Measurements from ENCODE around the gene UCK2.

DNA sequence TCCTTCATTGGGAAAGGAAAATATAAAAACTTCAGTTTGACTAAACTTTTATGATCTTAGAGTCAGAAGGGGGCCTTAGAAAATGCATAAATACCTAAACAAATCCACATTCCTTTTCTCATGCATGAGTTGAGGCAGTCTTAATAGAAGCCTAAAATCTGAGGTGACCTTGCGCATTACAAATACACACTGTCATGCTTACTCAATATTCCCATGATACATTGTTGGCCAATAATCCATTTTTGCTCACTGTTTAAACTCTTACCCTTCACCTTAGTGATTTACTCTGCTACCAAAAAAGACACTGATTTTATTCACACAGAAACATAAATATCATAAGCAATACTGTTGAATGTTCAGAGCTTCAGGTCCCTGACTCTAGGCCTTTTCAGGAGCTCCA is 39.7 kb upstream of the UCK2 start:
- TF ChIP-seq YY1 (IDR thresholded peaks at IDR 0.05; ENCODE audit: low read depth) = no peak
- TF ChIP-seq, protein P1, sequence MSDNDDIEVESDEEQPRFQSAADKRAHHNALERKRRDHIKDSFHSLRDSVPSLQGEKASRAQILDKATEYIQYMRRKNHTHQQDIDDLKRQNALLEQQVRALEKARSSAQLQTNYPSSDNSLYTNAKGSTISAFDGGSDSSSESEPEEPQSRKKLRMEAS (IDR thresholded peaks at IDR 0.05) = no peak
- TF ChIP-seq RAD21 (IDR thresholded peaks at IDR 0.05; ENCODE audit: low read depth) = no peak
- TF ChIP-seq TAF1 (IDR thresholded peaks at IDR 0.05; ENCODE audit: low read depth) = no peak
- TF ChIP-seq EP300 (IDR thresholded peaks at IDR 0.05; ENCODE audit: borderline replicate concordance) = no peak
- no peak for TF ChIP-seq TCF12 (IDR thresholded peaks at IDR 0.05; ENCODE audit: low read depth)
- no peak for TF ChIP-seq EGR1 (IDR thresholded peaks at IDR 0.05)
- TF ChIP-seq, protein P2, sequence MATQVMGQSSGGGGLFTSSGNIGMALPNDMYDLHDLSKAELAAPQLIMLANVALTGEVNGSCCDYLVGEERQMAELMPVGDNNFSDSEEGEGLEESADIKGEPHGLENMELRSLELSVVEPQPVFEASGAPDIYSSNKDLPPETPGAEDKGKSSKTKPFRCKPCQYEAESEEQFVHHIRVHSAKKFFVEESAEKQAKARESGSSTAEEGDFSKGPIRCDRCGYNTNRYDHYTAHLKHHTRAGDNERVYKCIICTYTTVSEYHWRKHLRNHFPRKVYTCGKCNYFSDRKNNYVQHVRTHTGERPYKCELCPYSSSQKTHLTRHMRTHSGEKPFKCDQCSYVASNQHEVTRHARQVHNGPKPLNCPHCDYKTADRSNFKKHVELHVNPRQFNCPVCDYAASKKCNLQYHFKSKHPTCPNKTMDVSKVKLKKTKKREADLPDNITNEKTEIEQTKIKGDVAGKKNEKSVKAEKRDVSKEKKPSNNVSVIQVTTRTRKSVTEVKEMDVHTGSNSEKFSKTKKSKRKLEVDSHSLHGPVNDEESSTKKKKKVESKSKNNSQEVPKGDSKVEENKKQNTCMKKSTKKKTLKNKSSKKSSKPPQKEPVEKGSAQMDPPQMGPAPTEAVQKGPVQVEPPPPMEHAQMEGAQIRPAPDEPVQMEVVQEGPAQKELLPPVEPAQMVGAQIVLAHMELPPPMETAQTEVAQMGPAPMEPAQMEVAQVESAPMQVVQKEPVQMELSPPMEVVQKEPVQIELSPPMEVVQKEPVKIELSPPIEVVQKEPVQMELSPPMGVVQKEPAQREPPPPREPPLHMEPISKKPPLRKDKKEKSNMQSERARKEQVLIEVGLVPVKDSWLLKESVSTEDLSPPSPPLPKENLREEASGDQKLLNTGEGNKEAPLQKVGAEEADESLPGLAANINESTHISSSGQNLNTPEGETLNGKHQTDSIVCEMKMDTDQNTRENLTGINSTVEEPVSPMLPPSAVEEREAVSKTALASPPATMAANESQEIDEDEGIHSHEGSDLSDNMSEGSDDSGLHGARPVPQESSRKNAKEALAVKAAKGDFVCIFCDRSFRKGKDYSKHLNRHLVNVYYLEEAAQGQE (IDR thresholded peaks at IDR 0.05; ENCODE audit: low read depth) = no peak
- TF ChIP-seq CEBPB (IDR thresholded peaks at IDR 0.05) = no peak
